ENCODE data around the gene SLC12A3. TPM values are rescaled to one million over a fixed set of nuclear protein-coding genes. Genes with fewer than 3 reads are reported as not detected.

The SLC12A3 gene, protein sequence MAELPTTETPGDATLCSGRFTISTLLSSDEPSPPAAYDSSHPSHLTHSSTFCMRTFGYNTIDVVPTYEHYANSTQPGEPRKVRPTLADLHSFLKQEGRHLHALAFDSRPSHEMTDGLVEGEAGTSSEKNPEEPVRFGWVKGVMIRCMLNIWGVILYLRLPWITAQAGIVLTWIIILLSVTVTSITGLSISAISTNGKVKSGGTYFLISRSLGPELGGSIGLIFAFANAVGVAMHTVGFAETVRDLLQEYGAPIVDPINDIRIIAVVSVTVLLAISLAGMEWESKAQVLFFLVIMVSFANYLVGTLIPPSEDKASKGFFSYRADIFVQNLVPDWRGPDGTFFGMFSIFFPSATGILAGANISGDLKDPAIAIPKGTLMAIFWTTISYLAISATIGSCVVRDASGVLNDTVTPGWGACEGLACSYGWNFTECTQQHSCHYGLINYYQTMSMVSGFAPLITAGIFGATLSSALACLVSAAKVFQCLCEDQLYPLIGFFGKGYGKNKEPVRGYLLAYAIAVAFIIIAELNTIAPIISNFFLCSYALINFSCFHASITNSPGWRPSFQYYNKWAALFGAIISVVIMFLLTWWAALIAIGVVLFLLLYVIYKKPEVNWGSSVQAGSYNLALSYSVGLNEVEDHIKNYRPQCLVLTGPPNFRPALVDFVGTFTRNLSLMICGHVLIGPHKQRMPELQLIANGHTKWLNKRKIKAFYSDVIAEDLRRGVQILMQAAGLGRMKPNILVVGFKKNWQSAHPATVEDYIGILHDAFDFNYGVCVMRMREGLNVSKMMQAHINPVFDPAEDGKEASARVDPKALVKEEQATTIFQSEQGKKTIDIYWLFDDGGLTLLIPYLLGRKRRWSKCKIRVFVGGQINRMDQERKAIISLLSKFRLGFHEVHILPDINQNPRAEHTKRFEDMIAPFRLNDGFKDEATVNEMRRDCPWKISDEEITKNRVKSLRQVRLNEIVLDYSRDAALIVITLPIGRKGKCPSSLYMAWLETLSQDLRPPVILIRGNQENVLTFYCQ
- total RNA-seq = not detected

GRCh38 chr16:56864960-56865359 is at the start of gene SLC12A3:
Gene SLC12A3 (plus strand): TSS chr16:56865207. CDS start chr16:56865236, 29 bp downstream.
- H3K4me1 ChIP-seq = peaks cover 4 to 9% (median 7%) of the 10 kb centered on the region in 4 donors
- H3K27me3 ChIP-seq = no peaks in the 10 kb centered on the region
- H3K27ac ChIP-seq (replicated peaks in 1 of 4) = no peak within 1 kb of the TSS
- H3K4me3 ChIP-seq = no peak within 1 kb of the TSS
- TF ChIP-seq EP300 (IDR thresholded peaks at IDR 0.05) = no peak
- TF ChIP-seq, protein P1, sequence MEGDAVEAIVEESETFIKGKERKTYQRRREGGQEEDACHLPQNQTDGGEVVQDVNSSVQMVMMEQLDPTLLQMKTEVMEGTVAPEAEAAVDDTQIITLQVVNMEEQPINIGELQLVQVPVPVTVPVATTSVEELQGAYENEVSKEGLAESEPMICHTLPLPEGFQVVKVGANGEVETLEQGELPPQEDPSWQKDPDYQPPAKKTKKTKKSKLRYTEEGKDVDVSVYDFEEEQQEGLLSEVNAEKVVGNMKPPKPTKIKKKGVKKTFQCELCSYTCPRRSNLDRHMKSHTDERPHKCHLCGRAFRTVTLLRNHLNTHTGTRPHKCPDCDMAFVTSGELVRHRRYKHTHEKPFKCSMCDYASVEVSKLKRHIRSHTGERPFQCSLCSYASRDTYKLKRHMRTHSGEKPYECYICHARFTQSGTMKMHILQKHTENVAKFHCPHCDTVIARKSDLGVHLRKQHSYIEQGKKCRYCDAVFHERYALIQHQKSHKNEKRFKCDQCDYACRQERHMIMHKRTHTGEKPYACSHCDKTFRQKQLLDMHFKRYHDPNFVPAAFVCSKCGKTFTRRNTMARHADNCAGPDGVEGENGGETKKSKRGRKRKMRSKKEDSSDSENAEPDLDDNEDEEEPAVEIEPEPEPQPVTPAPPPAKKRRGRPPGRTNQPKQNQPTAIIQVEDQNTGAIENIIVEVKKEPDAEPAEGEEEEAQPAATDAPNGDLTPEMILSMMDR (IDR thresholded peaks at IDR 0.05) = no peak
- TF ChIP-seq POLR2AphosphoS5 (IDR thresholded peaks at IDR 0.05) = no peak
- no peak for TF ChIP-seq POLR2A (IDR thresholded peaks at IDR 0.05; ENCODE audit: low read depth)
- no peaks in the 10 kb centered on the region for H3K36me3 ChIP-seq
- intact Hi-C loops (cut with DNase I) = loop anchor here (5.0 kb wide), 3 partner anchors 67 to 182 kb away; partner anchors contain the start of gene HERPUD1
- no peaks in the 10 kb centered on the region for H3K9me3 ChIP-seq
- WGBS = 90% methylated on average over 2 of the region's 12 CpGs
- no peak for DNase-seq (ENCODE audit: extremely low spot score)

DNA sequence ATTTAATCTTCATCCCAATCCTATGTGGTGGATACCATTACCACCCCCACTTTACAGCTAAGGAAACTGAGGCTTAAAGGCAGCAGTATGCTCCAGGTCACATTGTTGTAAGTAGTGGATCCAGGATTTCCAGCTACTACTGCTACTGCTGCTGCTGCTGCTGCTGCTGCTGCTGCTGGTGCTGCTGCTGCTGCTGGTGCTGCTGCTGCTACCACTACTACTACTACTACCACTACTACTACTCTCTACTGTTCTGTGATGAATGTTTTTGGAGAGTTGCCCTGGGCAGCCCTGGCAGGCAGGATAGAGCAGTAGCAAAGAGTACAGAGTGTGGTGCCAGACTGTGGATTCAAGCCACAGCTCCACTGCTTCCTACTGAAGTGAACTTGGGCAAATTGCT is 49.3 kb upstream of the SLC12A3 start:
- intact Hi-C loops (cut with DNase I) = no loop called here
- peaks cover 5 to 16% (median 14%) of the 10 kb centered on the region in 4 donors for H3K36me3 ChIP-seq
- H3K27me3 ChIP-seq = no peaks in the 10 kb centered on the region
- no peak for TF ChIP-seq POLR2AphosphoS5 (IDR thresholded peaks at IDR 0.05)
- TF ChIP-seq POLR2A (IDR thresholded peaks at IDR 0.05; ENCODE audit: low read depth) = no peak
- no peak for TF ChIP-seq EP300 (IDR thresholded peaks at IDR 0.05)
- TF ChIP-seq, protein P1 (IDR thresholded peaks at IDR 0.05) = no peak
- H3K4me3 ChIP-seq = no peak overlapping the region
- H3K9me3 ChIP-seq = no peaks in the 10 kb centered on the region
- no peak overlapping the region for H3K27ac ChIP-seq (replicated peaks in 1 of 4)
- DNase-seq (ENCODE audit: extremely low spot score) = no peak
- H3K4me1 ChIP-seq = peaks cover 0 to 16% (median 2%) of the 10 kb centered on the region in 4 donors

- TF ChIP-seq POLR2A (IDR thresholded peaks at IDR 0.05; ENCODE audit: low read depth) = no peak
- no peak for TF ChIP-seq EP300 (IDR thresholded peaks at IDR 0.05)
- no peak for TF ChIP-seq POLR2AphosphoS5 (IDR thresholded peaks at IDR 0.05)
- TF ChIP-seq, protein P1 (IDR thresholded peaks at IDR 0.05) = no peak
- no peaks in the 10 kb centered on the region for H3K27me3 ChIP-seq
- H3K4me1 ChIP-seq = peaks cover 0 to 16% (median 2%) of the 10 kb centered on the region in 4 donors
- H3K9me3 ChIP-seq = no peaks in the 10 kb centered on the region
- DNase-seq (ENCODE audit: extremely low spot score) = no peak
- H3K4me3 ChIP-seq = no peak overlapping the region
- intact Hi-C loops (cut with DNase I) = no loop called here
- H3K27ac ChIP-seq (replicated peaks in 1 of 4) = no peak overlapping the region
- H3K36me3 ChIP-seq = peaks cover 19 to 29% (median 27%) of the 10 kb centered on the region in 4 donors
Measured at GRCh38 chr16:56817056-56817455, 48.0 kb upstream of the SLC12A3 start.

DNA sequence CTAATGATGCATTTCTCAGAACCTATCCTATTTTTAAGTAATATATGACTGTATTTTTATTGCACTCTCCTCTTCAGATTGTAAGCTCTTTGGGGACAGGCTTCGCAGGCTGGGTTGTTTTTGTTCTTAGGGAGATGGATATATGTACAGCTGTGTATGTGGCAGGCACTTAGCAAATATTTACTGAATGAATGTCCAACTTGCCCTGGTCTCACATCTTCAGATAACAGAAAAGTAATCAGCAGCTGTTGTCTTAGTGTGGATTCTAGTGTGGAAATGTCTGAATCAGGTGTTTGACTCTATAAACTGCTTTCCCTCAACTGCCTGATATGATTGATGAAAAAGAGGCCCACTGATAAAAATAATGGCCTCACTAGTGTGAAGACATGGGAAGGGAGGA is 47.1 kb upstream of the SLC12A3 start:
- TF ChIP-seq EP300 (IDR thresholded peaks at IDR 0.05) (no peak), POLR2A (IDR thresholded peaks at IDR 0.05; ENCODE audit: low read depth) (no peak), POLR2AphosphoS5 (IDR thresholded peaks at IDR 0.05) (no peak)
- intact Hi-C loops (cut with DNase I) = no loop called here
- H3K36me3 ChIP-seq = peaks cover 21 to 33% (median 31%) of the 10 kb centered on the region in 4 donors
- H3K27me3 ChIP-seq = no peaks in the 10 kb centered on the region
- DNase-seq (ENCODE audit: extremely low spot score) = no peak
- H3K27ac ChIP-seq (replicated peaks in 1 of 4) = no peak overlapping the region
- H3K9me3 ChIP-seq = no peaks in the 10 kb centered on the region
- H3K4me3 ChIP-seq = no peak overlapping the region
- H3K4me1 ChIP-seq = peaks cover 0 to 16% (median 2%) of the 10 kb centered on the region in 4 donors
- 88% methylated on average over 1 of the region's 1 CpG for WGBS

Data from esophagus muscularis mucosa (tissue), 4 donors.